NCI-H128 (cell line): ENCODE measurements around the gene GLP2R.

Experiments used
- DNase-seq: peaks from one replicate; lab custom pipeline; 2025; ENCODE audit not compliant: unreplicated experiment; lab: John Stamatoyannopoulos, UW

GLP2R gene

GRCh38 chr17:9813166-9813565 is 12.6 kb upstream of the GLP2R start:
- no peak for DNase-seq

DNA sequence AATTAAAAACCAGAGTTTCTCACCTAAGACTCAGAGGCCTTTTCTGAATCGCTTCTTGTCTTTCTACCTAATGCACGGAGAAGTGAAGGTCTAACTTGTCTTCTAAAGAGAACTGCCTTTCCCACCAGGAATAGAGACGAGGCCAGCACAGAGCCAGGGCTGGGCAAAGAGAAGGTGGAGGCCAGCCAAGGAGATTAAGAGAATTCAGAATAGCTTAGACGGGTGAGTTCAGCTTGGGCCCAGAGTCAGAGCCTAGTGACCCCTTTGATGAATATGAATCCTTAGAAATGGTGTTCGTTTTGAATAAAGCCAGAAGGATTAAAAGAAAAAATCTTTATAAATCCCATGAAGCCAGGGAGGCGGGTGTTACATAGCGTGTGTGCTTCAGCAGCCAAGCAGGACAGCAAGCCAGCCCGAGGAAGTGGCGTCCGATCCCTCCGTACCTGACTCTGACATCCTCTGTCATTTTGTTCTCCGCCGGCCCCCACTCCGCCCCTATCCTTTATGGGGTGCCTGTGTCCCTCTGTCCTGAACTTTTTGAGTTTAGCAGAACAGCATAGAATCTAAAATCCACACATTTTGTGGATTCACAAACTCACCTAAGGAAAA is 11.3 kb upstream of the GLP2R start:
- DNase-seq: no peak

DNA sequence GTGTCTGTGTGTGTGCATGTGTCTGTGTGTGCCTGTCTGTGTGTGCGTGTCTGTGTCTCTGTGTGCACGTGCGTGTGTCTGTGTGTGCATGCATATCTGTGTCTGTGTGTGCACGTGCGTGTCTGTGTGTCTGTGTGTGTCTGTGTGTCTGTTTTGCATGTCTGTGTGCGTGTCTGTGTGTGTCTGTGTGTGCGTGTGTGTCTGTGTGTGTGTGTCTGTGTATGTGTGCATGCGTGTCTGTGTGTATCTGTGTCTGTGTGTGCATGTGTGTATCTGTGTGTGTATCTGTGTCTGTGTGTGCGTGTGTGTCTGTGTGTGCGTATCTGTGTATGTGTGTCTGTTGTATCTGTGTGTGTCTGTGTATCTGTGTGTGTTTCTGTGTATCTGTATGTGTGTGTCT is 9.3 kb upstream of the GLP2R start:
- DNase-seq: no peak

DNA sequence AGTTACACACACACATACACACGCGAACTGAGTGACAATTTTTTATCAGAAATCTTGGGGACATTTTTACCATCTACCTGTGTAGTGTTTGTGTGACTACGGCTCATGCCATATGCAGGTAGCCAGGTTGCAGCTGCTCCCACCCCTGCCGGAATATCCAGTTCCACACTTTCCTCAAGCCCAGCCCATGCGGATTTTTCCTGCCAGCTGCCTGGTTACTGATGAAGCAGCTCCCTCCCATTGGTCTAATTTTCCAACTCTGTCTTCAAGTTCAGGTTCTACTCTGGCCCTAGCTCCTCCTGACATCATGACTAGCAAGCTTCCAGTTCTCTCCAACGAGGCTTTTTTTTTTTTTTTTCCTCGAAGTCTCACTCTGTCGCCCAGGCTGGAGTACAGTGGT is 8.6 kb upstream of the GLP2R start:
- no peak for DNase-seq

DNA sequence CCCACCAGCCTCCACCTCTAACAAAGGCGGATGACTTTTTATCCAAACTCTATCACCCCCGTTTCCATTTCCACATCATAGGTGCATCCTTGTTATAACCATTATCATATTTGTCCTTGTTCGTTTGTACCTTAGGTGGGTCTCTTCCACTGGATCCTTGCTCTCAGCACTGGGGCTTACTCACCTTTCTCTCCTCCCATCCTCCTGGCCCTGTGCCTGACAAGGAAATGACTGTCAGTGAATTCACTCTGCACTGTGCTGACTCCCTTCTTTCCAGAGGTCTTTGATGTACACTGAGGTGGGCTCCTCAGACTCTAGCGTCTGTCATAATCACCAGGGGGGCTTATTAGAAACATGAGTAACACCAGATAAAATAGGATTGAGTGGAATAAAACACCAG is 7.0 kb upstream of the GLP2R start:
- no peak for DNase-seq

- DNase-seq: no peak
Measured at GRCh38 chr17:9820448-9820847, 5.3 kb upstream of the GLP2R start.

GRCh38 chr17:9821921-9822320 is 3.8 kb upstream of the GLP2R start, which contains the start of gene GSG1L2:
Gene GSG1L2 (minus strand): TSS chr17:9822079. CDS start chr17:9822071, 8 bp downstream.
- DNase-seq: no peak

GRCh38 chr17:9824094-9824493 is 1.6 kb upstream of the GLP2R start:
- DNase-seq: no peak

DNA sequence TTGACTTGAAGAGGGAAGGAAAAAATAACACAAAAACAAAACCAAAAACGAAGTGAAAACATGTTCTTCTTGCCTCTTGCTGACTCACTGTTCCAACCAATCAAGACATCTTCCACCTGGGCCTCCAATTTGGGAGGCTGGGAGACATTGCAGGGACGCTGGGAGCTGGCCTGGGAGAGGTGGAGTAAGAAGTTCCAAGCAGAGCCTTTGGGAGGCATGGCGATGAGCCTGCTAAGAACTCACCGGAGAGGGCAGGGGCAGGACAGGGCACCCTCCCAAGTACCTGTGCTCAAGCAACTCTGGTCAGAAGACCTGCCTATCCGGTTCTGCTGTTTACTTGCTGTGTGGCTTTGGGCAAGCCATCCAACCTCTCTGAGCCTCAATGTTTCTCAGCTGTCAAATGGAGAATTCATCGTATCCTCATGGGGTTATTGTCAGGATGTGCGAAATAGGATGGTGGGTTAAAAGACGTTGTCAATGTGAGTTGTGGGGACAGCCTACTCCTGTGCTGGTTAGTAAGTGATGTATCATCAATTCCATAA is 856 bp upstream of the GLP2R start:
- no peak for DNase-seq

- DNase-seq: no peak
Measured at GRCh38 chr17:9828296-9829295, 2.9 kb downstream of the GLP2R start.

DNA sequence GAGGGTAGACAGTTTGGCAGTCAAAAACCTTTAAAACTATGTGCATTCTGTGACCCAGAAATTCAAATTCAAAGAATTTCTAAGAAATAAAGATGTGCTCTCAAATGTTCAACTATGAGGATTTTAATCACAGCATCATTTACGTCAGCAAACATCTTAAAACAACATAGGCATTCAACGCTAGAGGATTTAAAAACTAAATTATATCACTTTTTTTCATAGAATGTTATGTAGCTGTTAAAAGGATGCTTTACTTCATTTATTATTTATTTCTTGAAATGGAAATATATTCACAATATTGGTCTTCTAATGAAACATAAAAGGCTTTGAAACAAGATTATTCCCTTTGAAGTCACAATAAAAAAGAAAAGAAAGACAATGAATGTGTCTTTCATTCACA is 3.6 kb downstream of the GLP2R start:
- no peak for DNase-seq

DNA sequence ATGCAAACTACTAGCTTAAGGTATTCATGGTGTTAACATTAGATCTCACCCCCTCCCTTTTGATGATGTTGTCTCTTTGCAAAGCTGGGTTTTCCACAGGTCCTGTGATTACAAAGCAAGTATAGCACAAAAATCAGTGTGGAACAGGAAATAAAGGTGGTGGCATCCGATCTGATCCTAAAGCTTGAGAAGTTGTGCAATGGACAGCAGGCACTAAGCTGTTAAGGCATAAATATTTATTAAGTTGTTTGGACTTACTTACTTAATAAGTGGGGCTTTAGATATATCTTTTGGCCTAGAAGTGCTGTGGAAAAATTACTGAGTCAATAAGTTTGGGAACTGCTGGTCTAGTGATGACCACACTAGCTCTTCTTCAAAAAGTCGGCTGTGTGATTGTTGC is 5.0 kb downstream of the GLP2R start:
- DNase-seq: no peak

GRCh38 chr17:9833922-9834321 is 8.2 kb downstream of the GLP2R start:
- no peak for DNase-seq

DNA sequence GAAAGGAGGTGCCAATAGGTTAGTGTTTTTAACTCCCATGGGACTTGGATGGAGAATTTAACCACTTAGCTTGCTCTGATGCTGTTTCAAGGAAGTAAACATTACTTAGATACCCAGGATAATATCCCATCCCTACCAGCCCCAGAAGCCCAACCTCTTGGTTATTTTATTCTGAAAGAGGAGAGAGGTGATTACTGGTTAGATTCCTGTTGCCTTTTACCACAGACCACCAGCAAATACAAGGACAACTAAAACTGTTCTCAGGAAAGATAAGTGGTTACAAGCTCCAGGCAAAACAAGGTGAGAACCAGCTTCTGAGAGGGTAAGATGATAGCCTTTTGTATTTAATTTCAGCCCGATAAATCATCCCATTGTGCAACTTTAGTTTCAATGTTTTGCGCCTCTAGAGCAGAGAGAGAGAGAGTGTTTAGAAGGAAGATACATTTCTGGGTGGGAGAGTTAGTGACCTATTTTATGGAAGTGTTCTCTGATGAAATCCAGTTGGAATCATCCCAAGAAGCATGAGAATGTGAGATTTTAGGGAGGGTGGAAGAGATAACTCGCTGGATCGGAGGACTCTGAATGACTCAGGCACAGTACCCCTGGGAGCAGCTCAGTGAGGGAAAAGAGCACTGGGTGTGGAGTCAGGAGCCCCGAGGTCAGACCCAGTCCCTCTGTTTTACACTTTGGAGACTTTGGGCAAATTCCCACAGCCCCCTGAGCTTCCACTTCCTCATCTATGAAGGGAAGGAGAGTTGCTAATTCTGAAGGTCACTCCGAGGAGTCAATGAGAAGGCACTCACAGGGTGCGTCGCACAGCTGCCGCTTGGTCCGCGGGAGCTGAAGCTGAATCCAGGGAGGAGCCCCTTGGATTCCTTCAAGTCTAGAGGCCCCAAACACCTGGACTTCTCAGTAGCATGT is 12.1 kb downstream of the GLP2R start:
- no peak for DNase-seq

DNA sequence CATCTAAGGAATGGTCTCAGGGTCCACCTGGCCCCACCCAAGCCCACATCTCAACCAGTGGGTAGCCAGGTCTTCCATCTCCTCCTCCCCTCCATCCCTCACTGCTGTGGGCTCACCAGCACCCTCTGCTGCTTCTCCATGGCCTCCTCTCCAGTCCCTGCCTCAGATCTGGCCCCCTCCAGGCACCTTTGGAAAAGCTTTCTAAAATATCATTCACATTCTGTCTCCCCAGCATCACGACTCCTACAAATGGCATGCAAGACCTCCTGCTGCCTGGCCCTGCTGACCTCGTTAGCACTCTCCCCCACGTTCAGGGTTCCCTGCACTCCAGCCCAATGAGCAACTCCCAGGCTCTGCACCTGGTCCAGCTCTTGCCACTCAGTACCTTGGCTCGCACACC is 13.7 kb downstream of the GLP2R start:
- no peak for DNase-seq

DNA sequence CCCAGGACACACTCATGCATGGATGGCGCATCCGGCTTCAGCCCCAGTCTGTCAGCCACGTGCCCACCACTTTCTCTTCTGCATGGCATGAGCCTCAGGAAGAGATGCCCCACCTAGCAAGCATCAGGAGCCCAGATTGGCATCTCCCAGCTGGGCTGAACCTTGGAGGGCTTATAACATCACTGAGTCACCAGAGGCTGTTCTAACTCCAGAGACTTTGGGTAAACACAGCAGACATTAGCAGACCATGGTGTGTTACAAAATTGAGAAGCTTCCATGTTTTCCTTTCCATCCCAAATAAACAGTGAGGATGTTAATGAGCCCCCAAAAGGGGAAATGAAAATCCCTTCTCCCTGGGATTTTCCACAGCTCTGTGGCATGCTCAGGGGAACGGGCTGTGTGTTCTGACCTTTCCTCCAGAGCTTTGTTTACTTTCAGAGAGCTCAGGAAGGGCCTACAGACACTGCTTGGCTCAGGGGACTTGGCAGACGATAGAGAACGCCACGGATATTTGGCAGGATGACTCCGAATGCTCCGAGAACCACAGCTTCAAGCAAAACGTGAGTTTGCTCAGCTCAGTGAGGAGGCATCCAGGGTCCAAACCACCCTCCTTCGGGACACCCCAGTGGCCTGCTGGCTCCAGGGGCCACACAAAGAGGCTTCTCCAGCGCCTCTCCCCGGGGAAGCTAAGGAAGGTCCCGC is 16.5 kb downstream of the GLP2R start:
- DNase-seq: no peak

- no peak for DNase-seq
Measured at GRCh38 chr17:9843152-9844010, 17.7 kb downstream of the GLP2R start.

DNA sequence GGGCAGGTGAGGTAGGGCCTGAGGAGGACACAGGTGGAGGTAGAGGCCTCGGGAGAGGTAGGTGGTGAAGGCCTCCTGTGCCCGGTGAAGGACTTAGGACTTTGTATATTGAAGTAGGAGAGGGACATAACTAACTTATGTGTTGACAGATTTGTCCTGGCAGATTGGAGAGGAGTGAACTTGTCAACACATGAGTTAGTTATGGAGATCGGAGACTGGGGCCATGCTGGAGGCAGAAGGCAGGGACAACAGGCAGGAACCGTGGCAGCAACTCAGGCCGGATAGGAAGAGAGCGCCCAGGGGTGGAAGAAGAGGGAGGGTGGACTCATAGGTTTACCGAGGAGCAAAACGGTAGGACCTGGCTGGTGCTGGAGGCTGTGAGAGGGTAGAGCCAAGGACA is 18.4 kb downstream of the GLP2R start:
- DNase-seq: no peak

GRCh38 chr17:9845306-9845705 is 19.6 kb downstream of the GLP2R start:
- DNase-seq: no peak
